ENCODE data around the gene RASA4. TPM values are rescaled to one million over a fixed set of nuclear protein-coding genes. Genes with fewer than 3 reads are reported as not detected.
"Not testable (repeated sequence)": the region's sequence is repeated elsewhere in the genome, so short reads cannot be mapped to it uniquely, and the experiment has no call there.

Gene RASA4
- polyA plus RNA-seq, 1 of the 3 experiments (the other 2 are of a cell fraction), result 31.7 TPM

GRCh38 chr7:102638848-102639247 is 22.3 kb upstream of the RASA4 start:
- WGBS (ENCODE audit: low lambda C conversion rate), result 97% methylated on average over 8 of the region's 11 CpGs
- H3K4me2 ChIP-seq, CTCF ChIA-PET: not testable (repeated sequence)

DNA sequence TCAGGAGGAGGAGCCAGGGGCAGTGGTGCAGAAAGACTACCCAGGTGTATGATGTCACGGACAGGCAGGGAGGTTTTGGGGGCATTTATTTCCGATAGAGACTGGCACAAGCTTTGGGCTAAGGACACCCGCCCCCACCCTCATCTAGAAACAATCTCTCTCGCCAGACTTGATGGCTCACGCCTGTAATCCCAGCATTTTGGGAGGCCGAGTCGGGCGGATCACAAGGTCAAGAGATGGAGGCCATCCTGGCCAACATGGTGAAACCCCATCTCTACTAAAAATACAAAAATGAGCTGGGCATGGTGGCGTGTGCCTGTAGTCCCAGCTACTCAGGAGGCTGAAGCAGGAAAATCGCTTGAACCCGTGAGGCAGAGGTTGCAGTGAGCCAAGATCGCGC is 20.4 kb upstream of the RASA4 start:
- H3F3A ChIP-seq (replicated peaks; ENCODE audit: insufficient read depth); H3K4me3 ChIP-seq (ENCODE audit: low read depth in 2 of 2, low read length in 1 of 2): not testable (repeated sequence)

More at GRCh38 chr7:102638848-102639247, 22.3 kb upstream of the RASA4 start:
- H3K4me1 ChIP-seq (ENCODE audit: control insufficient read depth in 1 of 2, insufficient read depth in 2 of 2, low read depth in 1 of 2, low read length in 1 of 2); H3K9me2 ChIP-seq; H3K27ac ChIP-seq (ENCODE audit: low read depth in 2 of 2, low read length in 1 of 2); H3K27me3 ChIP-seq (ENCODE audit: insufficient read depth); H3K9me3 ChIP-seq; H3K79me2 ChIP-seq (ENCODE audit: insufficient read depth); H3K9ac ChIP-seq; H3F3A ChIP-seq (replicated peaks; ENCODE audit: insufficient read depth); POLR2A ChIA-PET; H4K20me1 ChIP-seq (ENCODE audit: insufficient read depth); H3K4me3 ChIP-seq (ENCODE audit: low read depth in 2 of 2, low read length in 1 of 2); H3K36me3 ChIP-seq (replicated peaks in 1 of 2; ENCODE audit: control insufficient read depth in 1 of 2, insufficient read depth in 2 of 2, low read length in 1 of 2); H2AFZ ChIP-seq (ENCODE audit: low read depth); DNase-seq: not testable (repeated sequence)

GRCh38 chr7:102635354-102635753 is 18.8 kb upstream of the RASA4 start:
- CTCF ChIA-PET; H3K9me2 ChIP-seq; H3F3A ChIP-seq (replicated peaks; ENCODE audit: insufficient read depth); H3K9me3 ChIP-seq; H2AFZ ChIP-seq (ENCODE audit: low read depth); DNase-seq; H3K79me2 ChIP-seq (ENCODE audit: insufficient read depth); H3K36me3 ChIP-seq (replicated peaks in 1 of 2; ENCODE audit: control insufficient read depth in 1 of 2, insufficient read depth in 2 of 2, low read length in 1 of 2); H3K4me2 ChIP-seq; H3K4me1 ChIP-seq (ENCODE audit: control insufficient read depth in 1 of 2, insufficient read depth in 2 of 2, low read depth in 1 of 2, low read length in 1 of 2); H3K27ac ChIP-seq (ENCODE audit: low read depth in 2 of 2, low read length in 1 of 2); H3K27me3 ChIP-seq (ENCODE audit: insufficient read depth); H3K4me3 ChIP-seq (ENCODE audit: low read depth in 2 of 2, low read length in 1 of 2); POLR2A ChIA-PET; H3K9ac ChIP-seq; H4K20me1 ChIP-seq (ENCODE audit: insufficient read depth): not testable (repeated sequence)
- WGBS (ENCODE audit: low lambda C conversion rate), result 100% methylated on average over 2 of the region's 5 CpGs

More for the DNA sequence above, 20.4 kb upstream of the RASA4 start:
- H3K9me2 ChIP-seq; H3K9me3 ChIP-seq; DNase-seq; POLR2A ChIA-PET; H3K4me2 ChIP-seq; H2AFZ ChIP-seq (ENCODE audit: low read depth); H3K79me2 ChIP-seq (ENCODE audit: insufficient read depth); H4K20me1 ChIP-seq (ENCODE audit: insufficient read depth); H3K4me1 ChIP-seq (ENCODE audit: control insufficient read depth in 1 of 2, insufficient read depth in 2 of 2, low read depth in 1 of 2, low read length in 1 of 2); H3K27me3 ChIP-seq (ENCODE audit: insufficient read depth); CTCF ChIA-PET; H3K9ac ChIP-seq; H3K27ac ChIP-seq (ENCODE audit: low read depth in 2 of 2, low read length in 1 of 2); H3K36me3 ChIP-seq (replicated peaks in 1 of 2; ENCODE audit: control insufficient read depth in 1 of 2, insufficient read depth in 2 of 2, low read length in 1 of 2): not testable (repeated sequence)
- WGBS (ENCODE audit: low lambda C conversion rate), result 89% methylated on average over 13 of the region's 13 CpGs

- H3K4me1 ChIP-seq (ENCODE audit: control insufficient read depth in 1 of 2, insufficient read depth in 2 of 2, low read depth in 1 of 2, low read length in 1 of 2); H3F3A ChIP-seq (replicated peaks; ENCODE audit: insufficient read depth); H3K9me3 ChIP-seq; H3K79me2 ChIP-seq (ENCODE audit: insufficient read depth); H3K9me2 ChIP-seq; H3K9ac ChIP-seq; H3K4me2 ChIP-seq; H4K20me1 ChIP-seq (ENCODE audit: insufficient read depth); H2AFZ ChIP-seq (ENCODE audit: low read depth); DNase-seq; H3K36me3 ChIP-seq (replicated peaks in 1 of 2; ENCODE audit: control insufficient read depth in 1 of 2, insufficient read depth in 2 of 2, low read length in 1 of 2); CTCF ChIA-PET; POLR2A ChIA-PET; H3K4me3 ChIP-seq (ENCODE audit: low read depth in 2 of 2, low read length in 1 of 2); H3K27me3 ChIP-seq (ENCODE audit: insufficient read depth): not testable (repeated sequence)
- H3K27ac ChIP-seq (ENCODE audit: low read depth in 2 of 2, low read length in 1 of 2), result peak overlapping the region in 1 of 2 experiments; percentile 70; a peak in 2 of 4 replicates
- 81% methylated on average over 3 of the region's 6 CpGs for WGBS (ENCODE audit: low lambda C conversion rate)
Measured at GRCh38 chr7:102634299-102634698, 17.7 kb upstream of the RASA4 start.

- H3K4me3 ChIP-seq (ENCODE audit: low read depth in 2 of 2, low read length in 1 of 2); H3K36me3 ChIP-seq (replicated peaks in 1 of 2; ENCODE audit: control insufficient read depth in 1 of 2, insufficient read depth in 2 of 2, low read length in 1 of 2); H3K9ac ChIP-seq; H3K9me2 ChIP-seq; POLR2A ChIA-PET; H3K27me3 ChIP-seq (ENCODE audit: insufficient read depth); CTCF ChIA-PET; H3K4me2 ChIP-seq; H4K20me1 ChIP-seq (ENCODE audit: insufficient read depth); H2AFZ ChIP-seq (ENCODE audit: low read depth); H3K79me2 ChIP-seq (ENCODE audit: insufficient read depth); H3K4me1 ChIP-seq (ENCODE audit: control insufficient read depth in 1 of 2, insufficient read depth in 2 of 2, low read depth in 1 of 2, low read length in 1 of 2); DNase-seq; H3K9me3 ChIP-seq; H3F3A ChIP-seq (replicated peaks; ENCODE audit: insufficient read depth): not testable (repeated sequence)
- WGBS (ENCODE audit: low lambda C conversion rate), result 37% methylated on average over 7 of the region's 9 CpGs
- H3K27ac ChIP-seq (ENCODE audit: low read depth in 2 of 2, low read length in 1 of 2), result peak overlapping the region in 1 of 2 experiments; percentile 75; a peak in 2 of 4 replicates
- TF ChIP-seq EP300 (IDR thresholded peaks at IDR 0.05; ENCODE audit: borderline replicate concordance in 1 of 2, low read depth in 1 of 2, low read length in 1 of 2) (peak in 1 of 2 experiments; percentile 50; a peak in 2 of 4 replicates), MXI1 (IDR thresholded peaks at IDR 0.05; ENCODE audit: low read depth, low read length) (peak; percentile 28; the same call in 1 of the 2 replicates)
Measured at GRCh38 chr7:102630622-102631021, 14.1 kb upstream of the RASA4 start.

DNA sequence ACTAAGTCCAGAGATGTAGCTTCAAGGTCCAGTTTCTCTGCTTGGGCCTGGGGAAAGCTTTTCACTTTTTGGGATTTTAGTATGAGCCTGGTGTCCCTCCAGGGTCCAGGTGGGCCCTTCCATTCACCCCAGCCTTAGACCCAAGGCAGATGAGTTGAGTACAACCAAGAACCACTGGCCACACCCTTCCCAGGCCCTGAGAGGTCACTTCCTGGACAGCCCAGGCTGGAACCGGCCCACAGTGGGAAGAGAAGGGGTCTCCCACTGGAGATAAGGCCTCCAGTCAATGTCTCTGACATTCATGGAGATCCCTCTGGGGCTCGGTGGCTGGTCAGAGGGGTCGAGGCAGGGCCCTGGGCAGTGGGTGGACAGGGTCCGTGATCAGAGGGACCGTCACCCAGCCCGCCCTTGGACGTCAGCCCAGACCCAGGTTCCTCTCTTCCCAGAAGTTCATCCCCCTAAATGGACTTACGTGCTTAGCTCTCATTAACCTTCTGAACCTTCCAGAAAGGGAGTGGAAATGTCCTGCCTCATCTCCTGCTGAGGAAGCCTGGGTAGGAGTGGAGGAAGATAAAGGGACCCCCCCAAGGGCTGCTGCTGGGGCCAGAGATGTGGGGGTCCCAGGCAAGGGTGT is 10.8 kb upstream of the RASA4 start:
- CTCF ChIA-PET, result not testable (repeated sequence)

More for the DNA sequence above, 10.8 kb upstream of the RASA4 start:
- H3K4me2 ChIP-seq; H3K27ac ChIP-seq (ENCODE audit: low read depth in 2 of 2, low read length in 1 of 2); H4K20me1 ChIP-seq (ENCODE audit: insufficient read depth); H3K4me1 ChIP-seq (ENCODE audit: control insufficient read depth in 1 of 2, insufficient read depth in 2 of 2, low read depth in 1 of 2, low read length in 1 of 2); H3K79me2 ChIP-seq (ENCODE audit: insufficient read depth); H3K4me3 ChIP-seq (ENCODE audit: low read depth in 2 of 2, low read length in 1 of 2); DNase-seq; H3K9me2 ChIP-seq; H3K9ac ChIP-seq; H3K9me3 ChIP-seq; H3K36me3 ChIP-seq (replicated peaks in 1 of 2; ENCODE audit: control insufficient read depth in 1 of 2, insufficient read depth in 2 of 2, low read length in 1 of 2); H3F3A ChIP-seq (replicated peaks; ENCODE audit: insufficient read depth); H3K27me3 ChIP-seq (ENCODE audit: insufficient read depth); H2AFZ ChIP-seq (ENCODE audit: low read depth); POLR2A ChIA-PET: not testable (repeated sequence)
- WGBS (ENCODE audit: low lambda C conversion rate), result no CpG with 5 or more reads among the region's 8 CpGs
